ENCODE measurements around the gene P2RY13.

The P2RY13 gene

DNA sequence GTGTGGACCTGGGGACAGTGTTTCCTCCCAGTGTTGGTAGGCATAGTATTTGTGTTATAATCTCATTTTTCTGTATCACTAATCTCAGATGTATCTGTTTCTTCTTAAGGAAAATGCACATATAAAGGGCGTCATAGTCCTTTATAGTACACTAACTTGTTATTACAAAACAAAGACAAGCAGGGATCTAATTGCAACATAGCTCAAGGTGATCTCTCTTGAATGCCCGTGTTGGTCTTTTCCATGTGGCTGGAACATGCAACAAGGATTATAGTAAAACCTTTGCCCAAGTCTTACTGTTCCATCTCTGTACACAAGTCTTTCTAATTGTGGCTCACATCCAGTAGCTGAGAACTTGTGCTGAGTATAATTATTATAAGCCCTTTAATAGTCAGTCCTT, 9.2 kb downstream of the P2RY13 start:
- DNase-seq (ENCODE audit: low read depth in 2 of 2) = no peak

DNA sequence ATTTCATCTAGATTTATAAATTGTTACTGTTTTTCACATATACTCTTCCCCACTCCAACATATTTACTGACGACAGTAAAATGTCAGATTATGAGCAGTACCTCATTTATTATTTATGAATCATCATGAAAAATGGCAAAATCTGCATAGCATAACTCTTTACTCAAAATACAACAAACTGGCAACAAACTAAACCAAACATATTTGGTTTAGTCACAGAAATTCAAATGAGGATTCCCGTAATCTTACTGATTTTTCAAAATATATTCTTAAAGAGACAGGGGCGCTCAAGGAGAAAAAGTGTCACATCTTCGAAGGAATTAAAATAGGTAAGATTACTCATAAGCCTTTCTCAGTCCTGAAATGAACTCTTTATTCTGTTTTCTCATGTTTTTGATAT, 9.7 kb downstream of the P2RY13 start:
- no peak for DNase-seq (ENCODE audit: low read depth in 2 of 2)

DNA sequence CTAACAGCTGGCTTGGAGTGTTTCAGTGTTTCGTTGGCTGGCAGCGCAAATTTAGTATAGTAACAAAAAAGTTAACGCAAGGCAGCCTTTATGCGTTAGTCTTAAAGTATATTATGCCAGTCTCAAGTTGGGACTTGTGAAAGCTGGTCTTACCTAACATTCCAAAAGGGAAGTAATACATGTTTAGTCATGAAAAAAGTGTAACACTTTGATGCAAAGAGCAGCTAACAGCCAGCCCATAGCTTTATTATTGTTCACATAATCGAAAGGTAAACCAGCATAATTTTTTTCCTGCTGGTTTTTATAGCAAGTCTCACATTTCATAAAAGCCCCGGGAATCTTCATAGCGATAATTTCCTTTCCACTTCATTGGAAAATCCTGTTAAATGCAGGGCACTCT, 10.4 kb downstream of the P2RY13 start:
- no peak for DNase-seq (ENCODE audit: low read depth in 2 of 2)

DNA sequence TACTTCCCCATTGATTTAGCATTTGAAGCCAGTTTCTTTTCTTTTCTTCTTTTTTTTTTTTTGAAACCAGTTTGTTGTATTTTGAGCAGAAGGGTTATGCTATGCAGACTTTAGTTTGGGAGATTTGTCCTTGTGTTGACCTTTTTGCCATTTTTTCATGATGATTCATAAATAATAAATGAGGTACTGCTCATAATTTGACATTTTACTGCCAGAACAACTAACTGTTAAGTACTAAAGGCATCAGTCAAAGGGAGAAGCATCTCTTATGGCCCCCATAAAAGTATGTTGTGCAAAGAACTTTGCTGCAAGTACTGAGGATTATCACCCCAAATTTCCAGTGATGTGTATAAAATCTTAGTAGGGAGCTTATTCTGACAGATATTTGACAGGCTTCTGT, 11.0 kb downstream of the P2RY13 start:
- no peak for DNase-seq (ENCODE audit: low read depth in 2 of 2)

DNA sequence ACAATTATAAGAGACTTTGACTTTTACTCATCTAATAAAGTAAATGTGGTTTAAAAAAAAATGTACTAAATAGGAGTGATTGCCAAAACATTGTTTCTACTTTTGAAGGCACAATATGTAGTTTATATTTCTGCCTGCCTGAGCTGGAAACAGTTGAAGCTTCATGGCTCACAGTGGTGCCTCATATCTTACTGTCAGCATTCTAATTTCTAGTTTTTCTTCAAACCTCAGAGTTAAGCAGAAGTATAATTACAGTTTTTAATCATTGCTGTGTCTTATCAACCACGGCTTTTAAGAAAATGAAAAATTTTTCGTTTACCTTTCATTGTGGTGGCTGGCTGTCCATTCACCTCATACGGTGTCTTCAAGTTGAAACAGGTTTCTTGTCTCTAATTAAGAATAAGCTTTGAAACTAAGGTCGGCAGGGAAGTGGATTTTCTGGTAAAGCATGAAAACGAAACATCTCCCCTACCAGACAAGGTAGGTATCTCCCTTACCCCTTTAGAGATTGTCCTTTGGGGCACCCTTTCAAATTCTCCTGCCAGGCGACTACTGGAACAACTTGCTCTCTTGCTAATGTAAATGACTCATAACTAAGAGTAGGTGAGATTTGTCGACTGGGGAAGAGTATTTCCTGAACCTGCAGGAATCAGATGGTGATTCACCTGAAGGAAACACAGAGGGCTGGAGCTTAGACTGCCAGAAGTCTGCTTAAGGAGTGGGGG, 12.9 kb downstream of the P2RY13 start, which contains the start of gene GPR87:
GPR87 (minus strand) TSS at position 554 of the 725 bp plus-strand sequence. CDS start 16,720 bp downstream, outside the sequence.
- DNase-seq (ENCODE audit: low read depth in 2 of 2) = no peak

DNA sequence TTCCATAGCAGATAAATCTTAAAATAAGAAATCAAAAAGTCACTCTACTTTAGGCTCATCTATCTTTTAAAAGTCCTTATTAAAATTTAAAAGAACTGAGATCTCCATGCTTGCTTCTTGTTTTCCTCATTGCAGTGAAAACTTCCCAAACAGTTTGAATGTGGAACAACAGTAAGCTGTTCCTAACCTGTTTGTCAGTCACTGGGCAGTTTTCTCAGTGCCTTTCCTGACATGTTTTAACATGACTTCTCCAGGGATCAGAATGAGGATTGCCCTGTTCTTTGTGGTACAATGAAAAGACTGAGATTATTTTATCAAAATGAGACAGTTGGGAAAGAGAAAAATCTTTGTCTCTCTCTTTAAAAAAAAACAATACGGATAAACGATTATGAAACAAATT, 13.5 kb downstream of the P2RY13 start:
- DNase-seq (ENCODE audit: low read depth in 2 of 2) = no peak

DNA sequence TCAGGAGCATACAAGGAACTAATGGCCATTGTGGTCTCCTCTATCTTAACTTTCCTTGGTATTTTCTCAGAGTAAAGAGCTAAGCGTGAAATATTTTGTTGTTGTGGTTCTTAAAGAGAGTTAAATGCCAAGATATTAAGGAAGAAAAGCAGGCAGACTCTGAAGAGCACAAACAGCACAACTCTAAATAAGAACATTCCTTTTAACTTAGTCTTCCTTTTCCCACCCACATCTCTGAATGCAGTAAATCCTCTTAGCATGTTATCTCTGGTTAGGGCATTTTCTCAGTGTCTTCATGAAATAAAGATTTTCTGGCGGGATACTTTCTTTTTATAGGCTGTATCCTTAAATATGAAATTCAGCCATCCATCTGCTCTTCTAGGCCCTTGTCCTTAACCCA, 14.2 kb downstream of the P2RY13 start:
- DNase-seq (ENCODE audit: low read depth in 2 of 2) = no peak

DNA sequence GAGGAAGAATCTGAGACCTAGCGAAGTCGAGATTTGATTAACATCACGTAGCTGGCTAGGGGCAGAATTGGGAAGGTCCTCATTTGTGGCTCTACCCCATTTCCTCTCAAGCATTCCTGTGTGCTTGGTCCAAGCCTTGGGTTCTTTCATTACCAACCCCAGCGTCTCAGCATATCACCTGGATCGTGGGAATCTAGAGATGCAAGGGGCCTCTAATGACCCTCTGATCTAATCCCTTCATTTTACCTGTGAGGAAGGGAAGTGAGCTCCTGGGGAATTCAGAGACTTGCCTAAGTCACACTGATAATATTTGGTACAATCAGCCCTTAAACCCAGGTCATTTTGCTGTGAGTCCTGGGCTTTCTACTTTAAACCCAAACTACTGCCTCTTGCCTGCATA, 14.8 kb downstream of the P2RY13 start:
- DNase-seq (ENCODE audit: low read depth in 2 of 2) = no peak

DNA sequence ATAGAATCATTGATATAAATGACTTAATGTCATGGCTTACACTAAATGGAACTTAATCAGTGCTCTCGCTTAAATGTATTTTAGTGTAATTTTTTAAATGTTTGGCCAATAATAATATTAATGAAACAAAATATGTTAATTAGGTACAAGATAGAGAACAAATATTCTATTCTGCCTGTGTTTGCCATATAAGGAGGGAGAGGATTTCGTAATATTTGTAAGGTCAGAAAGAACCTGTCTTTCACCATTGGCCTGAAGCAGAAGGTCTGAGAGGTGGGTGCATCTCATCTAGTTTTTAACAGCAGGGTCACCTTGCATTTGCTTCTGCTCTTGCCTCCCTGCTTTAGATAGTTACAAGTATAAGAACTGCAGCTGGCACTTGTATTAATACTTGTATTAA, 15.2 kb downstream of the P2RY13 start:
- DNase-seq (ENCODE audit: low read depth in 2 of 2) = no peak

DNA sequence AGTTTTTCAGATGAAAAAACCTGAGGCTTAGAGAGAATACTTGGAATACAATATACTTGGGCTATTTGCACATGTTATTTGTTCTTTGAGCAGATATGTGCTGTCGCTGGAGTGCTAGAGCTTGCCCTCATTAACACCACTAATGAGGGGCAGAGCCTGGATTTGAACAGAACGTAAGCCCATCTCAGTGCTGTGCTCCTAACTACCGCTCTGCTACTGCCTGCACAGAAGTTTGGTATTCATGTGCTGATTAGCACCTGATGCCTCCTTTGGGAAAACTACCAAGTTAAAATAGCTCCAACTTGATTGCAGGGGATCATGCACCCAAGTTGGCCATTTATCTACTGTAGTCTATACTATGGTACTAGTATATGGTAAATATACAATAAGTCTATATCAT, 16.4 kb downstream of the P2RY13 start:
- no peak for DNase-seq (ENCODE audit: low read depth in 2 of 2)

DNA sequence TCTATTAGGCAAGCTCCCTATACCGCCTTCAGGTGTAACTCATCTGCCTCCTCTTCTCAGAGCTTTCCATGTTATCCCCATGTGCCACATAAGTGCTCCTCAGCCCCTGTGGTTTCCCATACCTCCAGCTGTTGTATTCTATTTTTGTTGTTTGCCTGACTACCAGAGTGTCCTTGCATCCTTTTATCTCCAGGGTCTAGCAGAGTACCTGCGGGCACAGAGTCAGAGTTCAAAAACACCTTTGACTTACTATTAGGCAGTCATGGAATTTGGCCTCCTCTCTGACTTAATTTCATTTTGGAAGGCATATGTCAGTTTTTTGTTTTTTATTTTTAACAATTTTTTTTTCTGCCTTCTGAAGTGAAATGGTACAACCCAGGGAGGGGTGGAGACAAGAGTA, 19.8 kb downstream of the P2RY13 start:
- DNase-seq (ENCODE audit: low read depth in 2 of 2) = no peak

DNA sequence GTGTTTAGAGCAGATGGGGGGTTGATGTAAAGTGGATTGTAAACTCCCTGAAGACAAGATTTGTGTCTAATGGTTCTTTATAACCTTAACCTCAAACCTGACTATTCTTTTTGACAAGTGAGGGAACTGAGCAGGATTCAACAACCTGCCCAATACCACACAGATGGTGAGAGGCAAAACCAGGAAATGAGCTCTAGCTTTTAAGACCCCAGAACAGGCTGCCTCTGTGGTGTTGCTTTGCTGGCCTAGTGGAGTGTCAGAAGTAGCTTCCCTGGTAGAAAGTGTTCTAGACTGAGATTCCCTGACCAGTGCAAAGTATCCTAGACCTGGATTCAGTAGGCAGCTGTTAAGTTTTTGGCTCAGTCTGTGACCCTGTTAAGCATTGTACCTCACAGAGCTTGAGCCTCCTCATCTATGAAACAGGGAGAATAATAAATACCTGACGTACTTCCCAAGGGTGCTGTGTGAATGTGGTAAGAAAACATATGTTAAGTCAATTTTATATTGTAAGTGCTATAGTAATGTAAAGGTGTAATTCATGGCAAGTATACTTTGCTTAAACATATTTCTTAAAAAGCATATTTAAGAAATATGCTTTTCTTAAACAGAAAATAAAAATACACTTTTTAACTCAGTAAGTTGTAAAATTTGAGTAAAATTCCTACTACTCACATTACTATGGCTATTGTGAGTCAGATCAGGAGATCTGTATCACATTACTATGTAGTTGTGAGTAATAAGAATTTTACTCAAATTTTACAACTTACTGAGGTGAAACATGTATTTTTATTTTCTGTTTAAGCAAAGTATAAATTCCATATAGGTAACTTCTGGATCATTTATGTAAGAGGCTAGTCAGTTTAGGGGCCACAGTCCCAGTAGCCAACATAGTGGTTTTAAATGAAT, 21.5 kb downstream of the P2RY13 start:
- no peak for DNase-seq (ENCODE audit: low read depth in 2 of 2)

DNA sequence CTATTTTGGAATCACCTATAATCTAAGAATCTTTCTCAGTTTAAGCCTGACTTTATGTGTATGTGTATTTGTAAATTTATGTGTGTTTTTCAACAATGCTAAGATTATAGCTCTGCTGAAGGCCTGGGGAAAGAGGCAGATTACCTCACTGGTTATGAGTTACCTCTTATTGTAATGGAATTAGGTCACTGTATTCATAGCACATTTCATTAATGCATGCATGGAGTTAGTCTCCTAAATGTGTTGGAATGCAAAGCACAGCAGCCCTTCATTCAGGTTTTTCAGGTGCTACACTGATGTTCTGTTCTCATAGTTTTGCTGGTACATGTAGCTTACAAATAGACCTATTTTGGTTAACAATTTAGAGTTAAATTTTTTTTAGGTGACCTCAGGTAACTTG, 22.2 kb downstream of the P2RY13 start:
- DNase-seq (ENCODE audit: low read depth in 2 of 2) = no peak

DNA sequence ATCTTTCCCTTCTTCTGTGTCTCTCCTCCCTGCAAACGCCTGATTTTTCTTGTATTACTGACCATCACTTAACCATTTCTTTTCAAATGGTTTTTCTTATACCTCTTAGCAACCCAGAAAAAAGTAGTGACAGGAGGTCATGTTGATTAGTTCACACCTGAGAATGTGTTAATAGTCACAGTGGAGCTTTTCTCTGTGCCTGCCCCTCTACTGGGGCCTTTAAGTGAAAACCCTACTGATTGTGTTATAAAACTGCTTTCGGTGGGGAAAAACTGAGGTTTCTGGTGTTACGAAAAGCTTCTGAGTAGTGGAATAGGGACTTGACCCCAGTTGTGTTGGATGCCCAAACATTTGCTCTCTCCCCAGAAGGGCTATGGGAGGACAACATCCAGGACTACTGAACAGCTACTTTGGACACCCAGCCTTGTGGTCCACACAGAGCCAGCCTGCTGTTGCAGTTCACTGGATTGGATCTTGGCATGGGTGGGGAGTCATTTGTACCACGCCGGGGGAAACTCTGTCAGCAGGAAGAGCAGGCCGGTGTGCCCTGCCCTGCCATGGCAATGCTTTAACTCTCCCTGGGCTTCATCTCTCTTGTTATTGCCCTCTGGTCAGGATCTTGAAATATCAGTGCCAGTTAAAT, 23.1 kb downstream of the P2RY13 start:
- no peak for DNase-seq (ENCODE audit: low read depth in 2 of 2)

DNA sequence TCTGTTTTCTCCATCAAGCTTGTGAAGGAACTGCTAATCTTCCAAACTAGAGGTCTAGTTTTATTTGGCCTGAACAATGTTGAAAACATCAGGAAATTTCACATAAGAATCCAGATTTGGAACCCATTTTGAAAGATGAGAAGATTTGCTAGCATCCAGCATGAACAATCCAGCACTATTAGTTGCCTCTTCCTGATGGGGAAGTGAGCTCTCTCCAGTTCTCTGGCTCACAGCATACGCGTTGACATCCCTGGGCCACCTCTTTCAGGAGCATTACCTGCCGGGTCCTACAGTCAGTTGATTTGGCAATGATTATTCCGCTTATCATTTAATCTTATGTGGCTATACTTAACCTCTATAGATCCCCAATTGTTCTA, 23.6 kb downstream of the P2RY13 start:
- no peak for DNase-seq (ENCODE audit: low read depth in 2 of 2)

DNA sequence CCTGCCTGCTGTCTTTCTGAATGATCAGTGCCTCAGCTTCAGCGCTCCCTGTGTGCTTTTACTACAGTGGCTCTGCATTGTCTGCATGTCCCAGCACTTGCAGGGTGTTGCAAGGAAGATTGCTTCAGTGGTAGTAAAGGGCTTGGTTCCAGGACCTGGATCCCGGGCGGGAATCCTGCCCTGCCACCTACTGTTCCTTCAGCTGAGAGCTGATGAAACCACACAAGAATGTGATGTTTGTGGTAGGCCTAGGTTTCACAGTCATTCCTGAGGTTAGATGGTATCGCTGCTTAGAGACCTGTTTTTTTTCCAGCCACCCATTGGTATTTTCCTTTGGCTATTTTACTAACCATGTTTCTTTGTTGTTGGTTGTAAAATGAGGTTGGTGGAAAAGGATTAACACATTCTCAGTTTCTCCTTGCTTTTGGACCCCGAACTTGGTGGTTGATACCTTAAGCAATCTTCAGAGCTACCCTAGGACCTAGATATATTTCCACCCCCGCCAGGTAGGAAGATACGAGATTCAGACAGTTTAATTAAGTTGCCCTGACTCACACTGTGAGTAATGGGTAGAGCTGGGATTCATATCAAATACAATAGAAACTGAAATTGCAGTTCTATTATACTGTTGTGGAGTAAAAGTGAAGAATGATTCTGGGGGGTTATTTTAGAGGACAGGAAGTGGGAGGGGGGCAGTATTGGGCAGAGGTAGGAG, 24.1 kb downstream of the P2RY13 start:
- DNase-seq (ENCODE audit: low read depth in 2 of 2) = no peak

DNA sequence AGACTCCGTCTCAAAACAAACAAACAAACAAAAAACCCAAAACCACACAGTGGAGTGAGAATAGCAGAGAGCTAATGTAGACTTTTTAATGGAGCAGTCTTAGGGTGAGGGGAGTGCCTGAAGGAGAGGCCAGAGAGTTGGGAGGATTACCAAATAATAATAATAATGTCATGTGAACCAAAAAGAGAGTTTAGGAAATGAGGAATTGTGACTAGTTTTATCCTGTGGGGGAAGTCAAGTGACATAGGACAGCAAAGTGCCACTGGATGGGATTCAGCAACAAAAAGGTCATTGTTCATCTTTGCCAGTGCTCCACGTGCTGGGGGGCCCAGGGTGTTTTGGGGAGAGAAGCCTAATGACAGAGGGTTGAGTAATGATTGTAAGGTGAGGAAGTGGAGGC, 25.6 kb downstream of the P2RY13 start:
- DNase-seq (ENCODE audit: low read depth in 2 of 2) = no peak

DNA sequence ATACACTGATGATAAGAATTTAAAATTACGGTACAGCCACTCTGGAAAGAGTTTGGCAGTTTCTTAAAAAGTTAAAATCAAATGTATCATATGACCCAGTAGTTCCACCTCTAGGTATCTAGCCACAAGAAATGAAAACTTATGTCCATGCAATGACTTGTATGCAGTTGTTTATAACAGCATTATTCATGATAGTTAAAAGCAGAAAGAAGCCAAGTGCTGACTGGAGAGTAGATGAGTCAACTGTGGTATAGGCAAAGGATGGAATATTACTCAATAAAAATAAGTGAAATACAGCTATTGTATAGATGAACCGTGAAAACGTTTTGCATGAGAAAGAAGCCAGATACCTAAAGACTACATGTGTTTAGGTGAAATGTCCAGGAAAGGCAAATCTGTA, 27.6 kb downstream of the P2RY13 start:
- DNase-seq (ENCODE audit: low read depth in 2 of 2) = no peak

DNA sequence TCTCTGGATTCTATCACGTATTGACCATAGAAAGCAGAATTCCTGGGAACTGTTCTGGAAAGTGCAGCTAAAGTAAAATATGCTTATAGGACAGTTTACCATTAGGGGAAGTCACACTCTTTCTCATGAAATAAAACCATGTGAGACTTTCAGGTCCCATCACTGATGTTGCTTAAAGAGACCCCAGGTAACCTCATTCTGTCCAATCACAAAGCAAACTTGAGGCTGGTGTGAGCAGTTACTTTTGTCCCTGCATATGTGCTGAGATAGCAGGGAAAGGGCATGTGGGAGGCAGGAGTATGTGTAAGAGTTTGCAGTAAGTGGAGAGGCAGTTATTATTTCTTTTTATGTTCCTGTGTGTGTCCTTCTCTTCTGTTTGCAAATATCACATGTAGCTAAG, 28.8 kb downstream of the P2RY13 start:
- no peak for DNase-seq (ENCODE audit: low read depth in 2 of 2)

DNA sequence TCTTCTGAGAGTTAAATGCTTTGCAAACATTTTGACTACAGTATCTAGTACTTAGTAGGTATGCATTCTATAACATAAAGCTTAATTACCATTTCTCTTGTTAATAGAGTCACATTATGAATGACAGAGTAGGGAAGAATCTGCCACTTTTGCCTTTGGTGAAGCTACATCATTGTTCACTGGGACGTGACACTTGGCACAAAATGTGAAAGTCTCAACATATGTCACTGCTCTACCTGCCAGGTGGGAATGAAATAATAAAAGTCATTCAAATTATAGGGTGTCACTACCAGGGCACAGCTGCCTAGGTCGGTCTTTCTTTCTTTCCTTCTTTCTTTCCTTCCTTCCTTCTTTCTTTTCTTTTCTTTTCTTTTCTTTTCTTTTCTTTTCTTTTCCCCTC, 30.3 kb downstream of the P2RY13 start:
- DNase-seq (ENCODE audit: low read depth in 2 of 2) = no peak

DNA sequence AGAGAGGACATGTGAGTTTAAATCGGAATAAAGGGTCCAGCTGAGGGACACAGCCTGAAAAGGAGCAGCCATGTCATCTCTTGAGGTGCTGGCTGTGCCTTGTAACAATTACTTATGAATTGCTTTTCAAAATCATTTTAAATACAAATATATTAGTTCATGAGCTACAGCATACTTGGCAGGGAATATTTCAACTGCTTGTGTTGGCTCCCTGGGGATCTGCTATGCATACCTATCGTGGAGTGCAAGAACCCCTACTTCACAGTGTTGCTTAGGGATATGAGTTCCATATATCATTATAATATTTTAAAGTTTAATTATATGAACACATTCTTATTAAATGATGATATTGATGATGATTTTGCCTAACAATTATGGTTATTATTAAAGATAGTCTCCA, 31.9 kb downstream of the P2RY13 start:
- DNase-seq (ENCODE audit: low read depth in 2 of 2) = no peak

DNA sequence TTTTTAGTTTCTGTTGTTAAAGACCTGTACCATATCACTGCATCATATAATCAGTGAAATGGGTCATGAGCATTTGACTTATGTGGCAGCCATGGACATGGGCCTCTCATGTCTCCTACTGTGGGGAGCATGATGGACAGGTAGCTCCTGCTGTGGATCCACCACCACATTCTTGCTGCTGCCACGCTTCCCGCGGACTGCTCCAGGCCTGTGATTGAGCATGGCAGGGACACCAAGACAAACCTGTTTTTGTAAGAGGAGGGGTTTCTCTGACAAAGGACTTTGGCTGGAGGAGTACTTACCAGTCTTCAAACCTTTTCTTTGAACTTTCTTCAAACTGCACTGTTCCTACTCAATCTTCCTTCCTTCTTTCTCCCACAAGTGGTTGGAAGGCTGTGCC, 33.1 kb downstream of the P2RY13 start:
- no peak for DNase-seq (ENCODE audit: low read depth in 2 of 2)

Data from stimulated activated CD8-positive, alpha-beta memory T cell treated with anti-CD3 and anti-CD28 coated beads, Interleukin-2, amount 100 ng/mL, for 1 hour (primary cell).